PFSK-1 (cell line): ENCODE results near the gene RPP30.

Experiments
- POLR2AphosphoS5 ChIP-seq: IDR thresholded peaks from 2 replicates; pipeline ENCODE4 v1.6.1; 2012; ENCODE audit warnings: low read depth, mild to moderate bottlenecking, control low read depth, low read length, moderate library complexity
- SIN3A ChIP-seq: IDR thresholded peaks from 2 replicates; pipeline ENCODE4 v1.6.1; 2012; ENCODE audit warnings: mild to moderate bottlenecking, low read length, moderate library complexity, borderline replicate concordance; ENCODE audit not compliant: insufficient read depth
- TAF1 ChIP-seq: IDR thresholded peaks from 2 replicates; pipeline ENCODE4 v1.6.1; 2012; ENCODE audit warnings: low read length, control low read depth, borderline replicate concordance; ENCODE audit not compliant: insufficient read depth

GRCh38 chr10:90917968-90918318 lies 46.2 kb downstream of the RPP30 start:
- TF ChIP-seq POLR2AphosphoS5 (no peak), SIN3A (no peak), TAF1 (no peak)
